Brain microvascular endothelial cell (primary cell): Measurements from ENCODE around the gene CDH19.
A peak's percentile ranks its signal among the peaks of the same experiment; 100 is the strongest.
"Not testable (repeated sequence)": the region's sequence is repeated elsewhere in the genome, so short reads cannot be mapped to it uniquely, and the experiment has no call there.

Experiments
- DNase-seq: peaks from one replicate; pipeline ENCODE4 v3.0.0-alpha.2; 2020
- H3K27ac ChIP-seq: fragments of 250-450 bp; sonication (Bioruptor Pico); 2 replicates; pipeline ENCODE4 v1.5.1; 2020; ENCODE audit warnings: mild to moderate bottlenecking, moderate library complexity
- H3K27me3 ChIP-seq: fragments of 250-450 bp; sonication (Bioruptor Pico); replicated peaks from 2 replicates; pipeline ENCODE4 v1.5.1; 2020; ENCODE audit warnings: mild to moderate bottlenecking
- H3K36me3 ChIP-seq: fragments of 250-450 bp; sonication (Bioruptor Pico); replicated peaks from 2 replicates; pipeline ENCODE4 v1.5.1; 2020; ENCODE audit warnings: mild to moderate bottlenecking
- H3K4me3 ChIP-seq: 2 replicates; pipeline ENCODE4 v1.5.1; 2011; ENCODE audit warnings: low read depth, mild to moderate bottlenecking, control low read depth, low read length, moderate library complexity
- CTCF ChIP-seq: IDR thresholded peaks from 2 replicates; pipeline ENCODE4 v1.5.1; 2011; ENCODE audit warnings: low read depth, mild to moderate bottlenecking, moderate library complexity, low read length, control low read depth, inconsistent platforms; ENCODE audit errors: missing control alignments
- in situ Hi-C: cut with HindIII; loops from 2 replicates; pipeline ENCODE4 v1.10.0; 2017; ENCODE audit warnings: low sequenced_read_pairs, low pct_ligation_motif_present

Gene CDH19

GRCh38 chr18:66495844-66496243 lies 108.0 kb downstream of the CDH19 start:
- peak; percentile 75 for TF ChIP-seq CTCF
- no peak overlapping the region for H3K4me3 ChIP-seq
- no peaks in the 10 kb centered on the region for H3K36me3 ChIP-seq
- H3K27me3 ChIP-seq, result no peaks in the 10 kb centered on the region
- peak; percentile 2 for DNase-seq
- in situ Hi-C loops, result no loop called here
- H3K27ac ChIP-seq, result no peak overlapping the region

GRCh38 chr18:66473882-66474281 lies 130.0 kb downstream of the CDH19 start:
- in situ Hi-C loops, result no loop called here
- no peak for TF ChIP-seq CTCF
- Histone ChIP-seq H3K4me3 (no peak overlapping the region), H3K36me3 (no peaks in the 10 kb centered on the region), H3K27ac (no peak overlapping the region), H3K27me3 (no peaks in the 10 kb centered on the region)
- no peak for DNase-seq

GRCh38 chr18:66466184-66466583 lies 137.7 kb downstream of the CDH19 start:
- H3K27me3 ChIP-seq, H3K27ac ChIP-seq, in situ Hi-C loops, H3K4me3 ChIP-seq, DNase-seq, H3K36me3 ChIP-seq: not testable (repeated sequence)

GRCh38 chr18:66461344-66461743 lies 142.5 kb downstream of the CDH19 start:
- in situ Hi-C loops, result no loop called here
- no peaks in the 10 kb centered on the region for H3K36me3 ChIP-seq
- no peak for DNase-seq
- H3K27ac ChIP-seq, result no peak overlapping the region
- no peak overlapping the region for H3K4me3 ChIP-seq
- TF ChIP-seq CTCF, result no peak
- no peaks in the 10 kb centered on the region for H3K27me3 ChIP-seq

DNA sequence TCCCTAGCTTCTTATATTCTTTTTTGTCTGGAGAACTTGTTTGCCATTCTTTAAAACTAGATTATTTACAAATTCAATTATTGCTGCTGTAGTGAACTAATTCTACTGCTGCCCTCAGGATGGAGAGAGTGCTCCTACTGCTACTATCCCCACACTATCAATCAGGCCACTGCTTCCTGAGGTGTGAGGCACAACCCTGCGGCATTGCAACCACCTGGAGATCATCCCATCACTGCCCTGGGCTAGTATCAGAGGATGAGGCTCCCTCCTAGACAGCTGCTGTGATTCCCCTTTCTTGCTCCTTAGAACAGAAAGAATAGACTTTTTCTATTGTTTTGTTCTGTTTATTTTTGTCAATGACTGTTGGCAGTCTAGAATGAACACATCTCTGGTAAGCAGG lies 146.6 kb downstream of the CDH19 start:
- Histone ChIP-seq H3K36me3 (no peaks in the 10 kb centered on the region), H3K4me3 (no peak overlapping the region), H3K27ac (no peak overlapping the region), H3K27me3 (no peaks in the 10 kb centered on the region)
- no peak for TF ChIP-seq CTCF
- in situ Hi-C loops, result no loop called here
- no peak for DNase-seq
